HG02885 (cell line): ENCODE results near the gene EGFR.

ENCODE experiments used
- ATAC-seq: cut with Tn5 transposase; IDR thresholded peaks from one replicate; pipeline ENCODE4 v1.9.1; 2021; ENCODE audit warnings: mild to moderate bottlenecking; ENCODE audit not compliant: unreplicated experiment, poor library complexity

EGFR gene

DNA sequence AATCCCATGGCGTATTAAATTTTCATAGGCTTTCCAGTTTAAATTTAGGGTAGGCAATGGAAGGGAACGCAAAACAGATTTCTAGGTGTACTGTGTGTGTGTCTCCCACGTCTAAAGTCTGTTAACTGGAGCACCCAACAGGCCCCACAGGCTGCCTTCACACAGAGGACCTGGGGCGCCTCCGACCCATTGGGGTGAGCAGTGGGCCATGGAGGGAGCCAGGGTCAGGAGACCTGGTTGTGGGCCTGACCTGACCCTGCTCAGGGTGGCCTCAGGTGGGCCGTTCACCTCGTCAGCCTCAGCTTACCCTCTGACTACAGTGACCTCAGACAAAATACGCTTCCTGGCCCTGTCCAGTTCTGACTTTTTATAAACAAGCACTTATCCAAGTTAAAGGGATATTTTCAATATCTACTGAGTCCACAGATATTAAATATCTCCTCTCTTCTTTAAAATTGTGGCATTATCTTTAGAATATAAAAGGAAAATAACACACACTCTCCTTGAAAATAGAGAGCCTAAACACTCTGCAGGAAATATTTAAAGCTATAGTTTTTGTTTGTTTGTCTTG, 159.6 kb downstream of the EGFR start:
- no peak for ATAC-seq

DNA sequence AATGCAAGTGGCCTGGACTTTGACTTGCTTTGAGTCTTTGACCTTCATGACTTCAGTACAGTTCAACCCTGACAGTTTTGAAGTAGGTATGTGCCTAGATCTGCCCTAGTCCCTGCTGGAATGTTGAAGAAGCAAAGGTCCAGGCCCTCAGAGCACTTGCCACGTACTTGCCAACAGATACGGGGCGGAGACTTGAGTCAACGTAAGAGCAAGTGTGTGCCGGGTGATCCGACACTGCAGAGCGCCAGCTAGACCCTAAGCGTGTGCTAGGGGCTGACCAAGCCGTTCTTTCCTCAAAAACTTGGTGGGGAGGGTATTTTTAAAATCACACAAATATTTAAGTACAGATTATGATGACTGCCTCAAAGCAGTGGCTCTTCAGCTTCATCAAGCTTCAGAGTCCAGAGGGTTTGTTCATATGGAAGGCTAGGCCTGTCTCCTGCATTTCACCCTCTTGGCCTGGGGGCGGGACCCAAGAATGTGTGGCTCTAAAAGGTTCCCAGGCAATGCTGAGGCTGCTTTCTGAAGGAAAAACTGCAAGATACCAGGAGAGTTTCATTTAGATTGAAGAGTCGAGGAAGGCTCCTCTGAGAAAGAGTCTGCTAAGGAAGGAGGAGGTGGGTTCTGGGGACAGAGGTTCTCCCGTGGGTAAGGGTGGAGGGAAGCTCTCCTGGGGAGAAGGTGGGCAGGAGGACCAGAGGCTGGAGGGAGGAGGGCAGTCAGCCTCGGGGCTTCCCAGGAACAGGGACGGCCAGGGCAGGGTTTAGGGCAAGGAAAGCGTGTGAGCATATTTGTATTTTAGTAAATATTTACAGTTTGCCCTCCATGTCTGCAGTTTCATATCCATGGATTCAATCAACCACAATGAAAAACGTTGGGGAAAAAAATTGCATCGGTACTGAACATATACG, 160.3 kb downstream of the EGFR start:
- no peak for ATAC-seq

DNA sequence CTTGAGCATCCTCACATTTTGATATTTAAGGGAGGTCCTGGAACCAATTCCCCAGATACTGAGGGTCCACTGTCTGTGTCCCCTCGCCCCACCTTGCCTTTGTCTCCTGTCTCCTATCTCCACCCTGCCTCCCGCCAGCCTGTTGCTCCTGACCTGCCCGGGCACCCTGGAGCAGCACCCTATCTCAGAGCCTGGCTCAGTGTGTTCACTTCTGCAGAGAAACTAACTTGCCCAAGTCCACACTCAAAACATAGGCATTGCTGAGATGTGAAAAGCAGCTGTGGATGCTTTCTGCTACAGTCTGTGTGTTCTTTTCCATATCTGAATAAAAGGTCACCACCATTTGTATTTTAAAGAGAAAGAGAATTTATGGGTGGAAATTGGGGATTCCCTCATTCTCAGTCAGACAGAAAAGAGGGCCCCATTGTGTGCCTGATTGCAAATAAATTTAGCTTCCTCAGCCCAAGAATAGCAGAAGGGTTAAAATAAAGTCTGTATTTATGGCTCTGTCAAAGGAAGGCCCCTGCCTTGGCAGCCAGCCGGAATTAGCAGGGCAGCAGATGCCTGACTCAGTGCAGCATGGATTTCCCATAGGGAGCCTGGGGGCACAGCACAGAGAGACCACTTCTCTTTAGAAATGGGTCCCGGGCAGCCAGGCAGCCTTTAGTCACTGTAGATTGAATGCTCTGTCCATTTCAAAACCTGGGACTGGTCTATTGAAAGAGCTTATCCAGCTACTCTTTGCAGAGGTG, 161.3 kb downstream of the EGFR start:
- ATAC-seq = no peak

DNA sequence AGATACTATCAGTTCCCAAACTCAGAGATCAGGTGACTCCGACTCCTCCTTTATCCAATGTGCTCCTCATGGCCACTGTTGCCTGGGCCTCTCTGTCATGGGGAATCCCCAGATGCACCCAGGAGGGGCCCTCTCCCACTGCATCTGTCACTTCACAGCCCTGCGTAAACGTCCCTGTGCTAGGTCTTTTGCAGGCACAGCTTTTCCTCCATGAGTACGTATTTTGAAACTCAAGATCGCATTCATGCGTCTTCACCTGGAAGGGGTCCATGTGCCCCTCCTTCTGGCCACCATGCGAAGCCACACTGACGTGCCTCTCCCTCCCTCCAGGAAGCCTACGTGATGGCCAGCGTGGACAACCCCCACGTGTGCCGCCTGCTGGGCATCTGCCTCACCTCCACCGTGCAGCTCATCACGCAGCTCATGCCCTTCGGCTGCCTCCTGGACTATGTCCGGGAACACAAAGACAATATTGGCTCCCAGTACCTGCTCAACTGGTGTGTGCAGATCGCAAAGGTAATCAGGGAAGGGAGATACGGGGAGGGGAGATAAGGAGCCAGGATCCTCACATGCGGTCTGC, 162.2 kb downstream of the EGFR start:
- ATAC-seq = no peak

DNA sequence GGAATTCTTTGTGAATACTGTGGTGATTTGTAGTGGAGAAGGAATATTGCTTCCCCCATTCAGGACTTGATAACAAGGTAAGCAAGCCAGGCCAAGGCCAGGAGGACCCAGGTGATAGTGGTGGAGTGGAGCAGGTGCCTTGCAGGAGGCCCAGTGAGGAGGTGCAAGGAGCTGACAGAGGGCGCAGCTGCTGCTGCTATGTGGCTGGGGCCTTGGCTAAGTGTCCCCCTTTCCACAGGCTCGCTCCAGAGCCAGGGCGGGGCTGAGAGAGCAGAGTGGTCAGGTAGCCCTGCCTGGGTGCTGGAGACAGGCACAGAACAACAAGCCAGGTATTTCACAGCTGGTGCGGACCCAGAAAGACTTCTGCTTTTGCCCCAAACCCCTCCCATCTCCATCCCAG, 162.9 kb downstream of the EGFR start:
- no peak for ATAC-seq

DNA sequence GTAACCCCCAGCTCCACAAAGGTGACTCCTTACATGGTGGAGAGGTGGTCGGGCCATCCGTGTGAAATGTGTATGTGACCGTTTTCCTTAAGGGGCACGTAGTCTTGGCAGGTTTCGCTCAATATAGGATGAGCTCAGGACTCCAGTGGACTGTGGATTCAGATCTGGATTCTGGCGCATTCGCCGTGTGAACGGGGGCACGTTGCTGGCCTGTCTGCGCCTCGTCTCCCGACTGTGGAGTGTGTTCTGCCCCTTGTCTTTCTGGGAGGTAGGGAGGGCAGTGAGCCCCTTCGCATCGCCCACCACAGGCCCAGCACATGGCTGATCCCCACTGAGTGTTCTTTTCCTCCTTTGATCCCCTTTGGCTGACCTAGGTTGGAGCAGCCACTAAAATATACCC, 165.1 kb downstream of the EGFR start:
- ATAC-seq = no peak

DNA sequence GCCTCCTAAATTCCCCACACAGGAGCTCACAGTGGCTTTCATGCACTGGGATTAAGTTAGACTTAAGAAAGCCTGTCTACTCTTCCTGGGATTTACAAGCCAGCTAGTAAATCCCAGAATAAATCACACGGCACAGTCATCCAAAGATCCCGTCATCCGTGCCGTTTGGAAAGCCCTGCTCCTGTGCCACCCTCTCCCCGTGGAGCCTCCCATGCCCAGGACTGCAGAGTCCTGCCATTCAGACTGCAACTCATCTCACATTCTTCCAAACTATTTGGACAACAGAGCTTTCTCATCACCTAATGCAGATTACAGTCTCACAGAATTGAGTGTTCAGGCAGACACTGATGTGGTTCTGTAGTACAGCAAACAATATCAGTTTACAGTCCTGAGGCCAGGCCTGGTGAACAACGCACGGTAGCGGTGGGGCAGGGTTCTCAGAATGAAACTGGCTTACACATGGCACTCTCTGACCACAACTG, 166.5 kb downstream of the EGFR start:
- ATAC-seq = no peak

DNA sequence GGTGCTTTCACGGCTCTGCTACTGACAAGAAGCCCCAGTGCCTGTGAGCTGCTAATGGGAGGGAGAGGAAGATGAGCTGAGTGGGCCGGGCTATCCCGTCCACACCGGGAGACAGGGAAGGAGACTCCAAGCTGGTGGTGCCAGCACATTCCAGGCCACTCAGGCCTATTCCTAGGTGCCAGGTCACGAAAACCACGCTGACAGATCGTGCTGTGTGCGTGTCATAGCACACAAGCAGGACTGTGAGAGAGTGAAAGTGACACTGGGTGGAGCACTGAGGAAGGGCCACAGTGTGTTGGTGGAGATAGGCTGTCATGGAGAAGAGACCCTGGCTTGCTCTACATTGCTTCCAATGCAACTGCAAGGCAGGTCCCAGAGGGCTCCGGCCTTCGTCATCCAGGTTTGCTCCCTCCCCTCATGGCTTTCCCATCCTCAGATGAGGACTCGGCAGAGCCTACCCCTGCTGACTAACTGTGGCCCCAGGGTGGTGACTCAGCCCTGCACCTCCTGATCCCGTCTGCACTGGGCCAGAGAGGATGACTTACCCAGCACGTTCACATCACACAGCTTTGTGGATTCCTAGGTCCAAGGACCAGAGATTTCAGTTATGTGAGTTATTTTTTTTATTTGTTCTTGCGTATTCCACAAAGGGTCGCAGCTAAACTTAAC, 167.3 kb downstream of the EGFR start:
- no peak for ATAC-seq

DNA sequence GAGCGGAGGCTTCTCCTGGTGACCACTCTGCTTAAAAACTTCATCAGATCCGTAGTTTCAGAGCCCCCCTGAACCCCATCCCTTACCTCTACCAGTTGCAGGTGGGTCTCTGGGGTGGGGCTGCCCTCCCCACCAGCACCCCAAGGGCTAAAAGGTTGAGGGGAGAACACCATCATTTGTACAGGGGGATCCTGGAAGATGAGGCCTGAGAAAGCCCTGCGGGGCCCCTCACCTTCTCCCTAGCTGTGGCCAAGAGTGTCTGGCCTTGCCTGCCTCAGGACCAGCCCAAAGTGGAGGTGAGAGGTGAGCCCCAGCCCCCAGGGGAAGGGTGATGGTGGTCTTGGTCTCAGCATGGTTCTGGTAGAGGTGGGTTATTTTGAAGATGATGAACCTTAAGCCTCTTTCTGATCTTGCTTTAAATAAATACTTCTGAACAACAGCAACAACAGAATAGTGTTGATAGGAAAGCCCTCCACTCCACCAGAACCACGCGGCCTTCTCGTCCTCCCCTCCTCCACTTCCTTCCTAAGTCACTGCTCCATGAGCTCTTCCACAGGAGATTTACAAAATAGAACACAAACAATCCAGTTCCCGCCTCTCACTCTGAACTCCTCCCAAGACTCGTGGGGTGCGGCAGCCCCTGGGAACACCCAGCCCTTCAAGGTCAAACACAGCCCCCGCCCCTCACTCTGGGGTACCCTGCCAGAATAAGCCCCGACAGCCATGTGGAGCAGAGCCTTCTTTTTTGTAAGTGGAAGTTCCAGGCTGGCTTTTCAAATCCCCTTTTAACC, 169.1 kb downstream of the EGFR start:
- ATAC-seq = no peak

DNA sequence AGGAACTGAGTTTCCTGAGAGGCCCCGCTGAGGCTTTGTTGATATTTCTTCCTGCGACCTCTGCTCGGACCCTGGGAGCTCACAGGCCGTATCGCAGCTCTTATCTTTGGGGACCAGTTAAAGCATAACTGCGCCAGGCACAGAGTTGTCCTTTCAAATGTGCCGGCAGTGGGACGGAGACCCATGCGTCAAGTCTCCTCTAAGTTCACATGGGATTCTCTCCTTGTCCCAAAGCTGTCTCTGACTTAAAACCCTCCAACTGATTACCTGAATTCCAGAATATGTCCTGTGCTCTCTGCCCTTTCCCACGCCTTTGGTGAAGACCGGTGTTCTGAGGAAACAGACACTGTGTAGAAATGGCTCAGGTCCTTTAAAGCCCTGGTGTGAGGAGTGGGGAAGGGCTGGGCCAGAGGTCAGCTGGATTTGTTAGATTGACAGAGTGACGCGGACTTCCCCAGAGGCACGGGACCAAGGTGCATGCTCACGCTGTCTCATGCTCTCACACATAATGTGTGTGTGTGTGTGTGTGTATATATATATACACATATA, 169.8 kb downstream of the EGFR start:
- no peak for ATAC-seq

DNA sequence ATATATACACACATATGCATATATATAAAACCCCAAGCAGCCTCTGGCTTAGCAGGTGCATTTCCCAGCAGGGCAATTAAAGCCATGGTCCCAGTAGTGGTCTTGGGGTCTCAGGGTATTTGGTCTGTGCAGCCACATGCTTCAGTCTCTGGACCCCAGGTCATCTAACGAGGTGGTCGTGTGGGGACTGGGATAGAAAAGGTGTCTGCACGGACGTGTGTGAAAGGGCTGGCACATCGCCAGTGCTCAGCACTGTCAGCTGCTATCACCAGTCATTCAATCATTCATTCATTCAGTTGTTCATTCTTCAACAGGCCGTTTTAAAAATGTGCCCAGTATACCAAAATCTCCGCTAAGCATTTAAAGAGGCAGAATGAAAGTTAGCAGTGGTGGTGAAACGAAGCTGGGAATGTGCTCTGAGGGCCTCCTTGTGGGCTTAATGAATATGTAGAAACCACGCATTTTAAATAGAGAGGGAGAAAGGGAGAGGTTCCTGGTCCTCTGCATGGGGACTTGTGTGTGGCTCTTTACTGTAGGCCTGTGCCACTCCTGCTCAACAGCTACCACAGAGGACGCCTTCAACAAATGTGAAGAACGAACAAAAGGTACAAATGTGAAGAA, 170.4 kb downstream of the EGFR start:
- no peak for ATAC-seq

DNA sequence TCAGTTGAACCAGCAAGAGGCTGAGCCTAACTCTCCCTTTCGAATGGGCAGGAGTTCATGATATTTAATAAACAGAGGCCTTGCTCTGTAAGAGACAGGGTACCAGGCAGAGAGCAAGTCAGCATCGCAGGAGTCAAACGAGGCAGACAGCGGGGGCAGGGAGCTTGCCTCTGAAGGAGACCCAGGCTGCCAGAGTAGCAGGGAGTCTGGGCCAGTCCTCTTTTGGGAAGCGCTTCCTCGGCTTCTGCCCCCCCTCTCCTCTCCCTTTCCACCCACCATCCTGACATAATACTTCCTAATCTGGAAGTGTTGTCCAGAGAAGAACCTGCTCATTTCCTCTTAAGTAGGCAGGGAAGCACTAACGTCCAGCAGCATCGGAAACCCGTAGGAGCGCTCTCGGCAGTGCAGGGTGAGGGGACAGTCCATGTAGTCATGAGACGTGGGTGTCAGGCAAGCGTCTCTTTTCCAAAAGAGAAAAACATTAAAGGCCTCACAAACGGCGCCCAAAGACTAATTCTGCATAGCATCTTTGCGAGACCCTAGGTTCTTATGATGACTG, 171.1 kb downstream of the EGFR start:
- ATAC-seq = no peak

DNA sequence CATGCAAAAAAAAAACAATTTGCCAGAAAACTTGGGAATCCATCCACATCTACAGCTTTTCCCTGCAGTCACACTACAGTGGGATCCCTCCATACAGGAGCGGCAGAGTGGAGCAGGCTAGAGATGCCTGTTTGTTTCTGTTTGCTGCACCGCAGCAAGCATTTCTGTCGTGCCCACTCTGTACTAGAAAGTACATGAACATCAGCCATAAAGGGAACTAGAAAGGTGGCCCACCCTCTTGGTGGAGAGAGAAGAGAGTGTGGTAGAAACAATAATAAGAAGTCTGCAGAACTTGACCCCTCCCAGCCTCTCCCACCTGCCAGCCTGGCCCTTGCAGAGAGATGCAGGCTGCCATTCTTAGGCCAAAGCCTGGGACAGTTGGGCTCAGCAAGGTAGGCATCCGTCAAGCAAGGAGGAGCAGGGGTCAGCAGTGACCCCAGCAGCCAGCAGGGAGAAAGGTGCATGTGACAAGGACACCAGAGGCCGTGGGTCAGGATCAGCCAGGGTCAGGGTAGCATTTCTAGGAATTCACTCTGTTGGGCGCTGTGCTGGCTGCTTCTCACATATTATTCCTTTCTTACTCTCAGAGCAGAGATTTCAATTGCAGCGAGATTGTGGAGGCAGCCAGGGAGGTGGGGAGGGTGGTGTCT, 171.8 kb downstream of the EGFR start:
- no peak for ATAC-seq

DNA sequence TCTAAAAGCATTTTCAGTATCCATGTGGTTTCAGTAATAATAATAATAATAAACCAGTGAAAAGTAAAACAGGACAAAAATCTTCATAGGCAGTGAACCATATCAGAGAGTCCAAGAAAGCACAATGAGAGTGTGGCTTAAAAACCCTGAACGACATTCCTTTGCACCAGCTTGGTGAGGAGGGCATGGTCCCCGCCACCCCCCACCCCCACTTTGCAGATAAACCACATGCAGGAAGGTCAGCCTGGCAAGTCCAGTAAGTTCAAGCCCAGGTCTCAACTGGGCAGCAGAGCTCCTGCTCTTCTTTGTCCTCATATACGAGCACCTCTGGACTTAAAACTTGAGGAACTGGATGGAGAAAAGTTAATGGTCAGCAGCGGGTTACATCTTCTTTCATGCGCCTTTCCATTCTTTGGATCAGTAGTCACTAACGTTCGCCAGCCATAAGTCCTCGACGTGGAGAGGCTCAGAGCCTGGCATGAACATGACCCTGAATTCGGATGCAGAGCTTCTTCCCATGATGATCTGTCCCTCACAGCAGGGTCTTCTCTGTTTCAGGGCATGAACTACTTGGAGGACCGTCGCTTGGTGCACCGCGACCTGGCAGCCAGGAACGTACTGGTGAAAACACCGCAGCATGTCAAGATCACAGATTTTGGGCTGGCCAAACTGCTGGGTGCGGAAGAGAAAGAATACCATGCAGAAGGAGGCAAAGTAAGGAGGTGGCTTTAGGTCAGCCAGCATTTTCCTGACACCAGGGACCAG, 172.5 kb downstream of the EGFR start:
- no peak for ATAC-seq

DNA sequence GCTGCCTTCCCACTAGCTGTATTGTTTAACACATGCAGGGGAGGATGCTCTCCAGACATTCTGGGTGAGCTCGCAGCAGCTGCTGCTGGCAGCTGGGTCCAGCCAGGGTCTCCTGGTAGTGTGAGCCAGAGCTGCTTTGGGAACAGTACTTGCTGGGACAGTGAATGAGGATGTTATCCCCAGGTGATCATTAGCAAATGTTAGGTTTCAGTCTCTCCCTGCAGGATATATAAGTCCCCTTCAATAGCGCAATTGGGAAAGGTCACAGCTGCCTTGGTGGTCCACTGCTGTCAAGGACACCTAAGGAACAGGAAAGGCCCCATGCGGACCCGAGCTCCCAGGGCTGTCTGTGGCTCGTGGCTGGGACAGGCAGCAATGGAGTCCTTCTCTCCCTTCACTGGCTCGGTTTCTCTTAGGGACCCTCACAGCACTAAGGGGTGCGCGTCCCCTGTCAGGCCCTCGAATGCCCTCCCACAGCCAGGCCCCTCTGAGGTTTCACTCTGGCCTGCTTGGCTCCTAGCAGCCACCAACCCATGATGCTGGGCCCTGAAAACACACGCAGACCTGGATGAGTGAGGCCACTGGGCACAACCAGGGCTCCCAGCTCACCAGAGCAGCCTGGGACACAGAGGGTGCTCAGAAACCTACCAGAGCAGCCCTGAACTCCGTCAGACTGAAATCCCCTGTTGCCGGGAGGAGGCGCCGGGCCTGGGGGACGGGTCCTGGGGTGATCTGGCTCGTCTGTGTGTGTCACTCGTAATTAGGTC, 173.3 kb downstream of the EGFR start:
- ATAC-seq = no peak

DNA sequence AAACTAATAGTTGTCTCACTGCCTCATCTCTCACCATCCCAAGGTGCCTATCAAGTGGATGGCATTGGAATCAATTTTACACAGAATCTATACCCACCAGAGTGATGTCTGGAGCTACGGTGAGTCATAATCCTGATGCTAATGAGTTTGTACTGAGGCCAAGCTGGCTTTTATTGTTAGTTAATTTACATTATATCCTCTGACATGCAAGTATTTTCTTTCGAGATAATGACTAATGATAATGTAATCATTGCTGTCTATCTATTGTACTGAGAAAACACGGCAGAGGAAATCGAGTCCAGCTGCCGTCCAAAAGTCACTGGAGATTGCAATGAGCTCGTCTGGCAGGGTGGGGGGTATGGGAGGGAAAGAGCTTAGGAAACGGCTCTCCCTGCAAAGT, 173.9 kb downstream of the EGFR start:
- no peak for ATAC-seq

DNA sequence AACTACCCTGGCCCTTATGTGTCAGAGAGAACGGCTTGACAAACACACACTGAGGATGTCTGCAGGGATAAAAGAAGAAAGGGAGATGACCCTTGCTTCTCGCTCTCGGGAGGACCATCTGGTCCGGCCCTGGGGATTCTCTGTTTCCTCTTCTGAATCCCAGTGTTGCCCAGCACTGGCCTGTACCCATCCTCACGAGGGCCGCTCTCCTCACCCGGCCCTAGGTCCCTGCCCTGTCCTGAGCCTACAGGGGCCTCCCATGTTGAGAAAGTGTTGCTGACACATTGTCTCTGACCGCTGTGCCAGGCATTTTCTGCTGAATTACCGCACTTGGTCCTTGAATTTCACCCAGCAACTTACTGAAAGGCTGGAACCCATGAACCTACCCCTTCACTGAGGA, 174.4 kb downstream of the EGFR start:
- ATAC-seq = no peak
